HUES6 (cell line): ENCODE data around the gene ELFN2.

ENCODE experiments used
- H3K27ac ChIP-seq: 2 replicates; pipeline ENCODE4 v1.7.0; 2013; ENCODE audit warnings: low read depth, mild to moderate bottlenecking, low read length, inconsistent platforms
- H3K27me3 ChIP-seq: 2 replicates; pipeline ENCODE4 v1.6.1; 2013; ENCODE audit warnings: low read length; ENCODE audit not compliant: control insufficient read depth, insufficient read depth
- H3K36me3 ChIP-seq: 2 replicates; pipeline ENCODE4 v1.6.1; 2013; ENCODE audit warnings: low read length; ENCODE audit not compliant: control insufficient read depth, insufficient read depth
- H3K4me1 ChIP-seq: 2 replicates; pipeline ENCODE4 v1.6.1; 2013; ENCODE audit warnings: low read length; ENCODE audit not compliant: control insufficient read depth, insufficient read depth
- H3K4me3 ChIP-seq: 2 replicates; pipeline ENCODE4 v1.5.1; 2013; ENCODE audit warnings: low read depth, low read length
- H3K9ac ChIP-seq: one replicate; pipeline ENCODE4 v1.6.1; 2013; ENCODE audit warnings: mild to moderate bottlenecking, low read length
- H3K9me3 ChIP-seq: 2 replicates; pipeline ENCODE4 v1.6.1; 2013; ENCODE audit warnings: low read depth, low read length; ENCODE audit not compliant: control insufficient read depth, insufficient read depth

Gene ELFN2

GRCh38 chr22:37320726-37321677 lies 106.3 kb downstream of the ELFN2 start:
- H3K9ac ChIP-seq: no peak overlapping the region
- H3K4me3 ChIP-seq: no peak overlapping the region
- no peaks in the 10 kb centered on the region for H3K36me3 ChIP-seq
- no peaks in the 10 kb centered on the region for H3K9me3 ChIP-seq
- no peak overlapping the region for H3K27ac ChIP-seq
- H3K4me1 ChIP-seq: peaks cover 24% of the 10 kb centered on the region
- H3K27me3 ChIP-seq: peaks cover 43% of the 10 kb centered on the region

- H3K4me3 ChIP-seq: no peak overlapping the region
- peaks cover 18% of the 10 kb centered on the region for H3K4me1 ChIP-seq
- H3K36me3 ChIP-seq: no peaks in the 10 kb centered on the region
- H3K9ac ChIP-seq: no peak overlapping the region
- no peaks in the 10 kb centered on the region for H3K9me3 ChIP-seq
- H3K27me3 ChIP-seq: peaks cover 28% of the 10 kb centered on the region
- H3K27ac ChIP-seq: no peak overlapping the region
These were observed 107.8 kb downstream of the ELFN2 start for GRCh38 chr22:37319469-37319868.

GRCh38 chr22:37318364-37319109 lies 108.7 kb downstream of the ELFN2 start:
- Histone ChIP-seq H3K4me1 (peaks cover 8% of the 10 kb centered on the region), H3K27me3 (peaks cover 18% of the 10 kb centered on the region), H3K36me3 (no peaks in the 10 kb centered on the region), H3K27ac (no peak overlapping the region), H3K9ac (no peak overlapping the region), H3K4me3 (no peak overlapping the region), H3K9me3 (no peaks in the 10 kb centered on the region)
